Measurements from ENCODE around the gene ZBTB21. TPM values are rescaled to one million over a fixed set of nuclear protein-coding genes. Genes with fewer than 3 reads are reported as not detected.
A peak's percentile ranks its signal among the peaks of the same experiment; 100 is the strongest.

The ZBTB21 gene
- total RNA-seq, 2 experiments from 2014 or later, result 132 to 139 TPM

DNA sequence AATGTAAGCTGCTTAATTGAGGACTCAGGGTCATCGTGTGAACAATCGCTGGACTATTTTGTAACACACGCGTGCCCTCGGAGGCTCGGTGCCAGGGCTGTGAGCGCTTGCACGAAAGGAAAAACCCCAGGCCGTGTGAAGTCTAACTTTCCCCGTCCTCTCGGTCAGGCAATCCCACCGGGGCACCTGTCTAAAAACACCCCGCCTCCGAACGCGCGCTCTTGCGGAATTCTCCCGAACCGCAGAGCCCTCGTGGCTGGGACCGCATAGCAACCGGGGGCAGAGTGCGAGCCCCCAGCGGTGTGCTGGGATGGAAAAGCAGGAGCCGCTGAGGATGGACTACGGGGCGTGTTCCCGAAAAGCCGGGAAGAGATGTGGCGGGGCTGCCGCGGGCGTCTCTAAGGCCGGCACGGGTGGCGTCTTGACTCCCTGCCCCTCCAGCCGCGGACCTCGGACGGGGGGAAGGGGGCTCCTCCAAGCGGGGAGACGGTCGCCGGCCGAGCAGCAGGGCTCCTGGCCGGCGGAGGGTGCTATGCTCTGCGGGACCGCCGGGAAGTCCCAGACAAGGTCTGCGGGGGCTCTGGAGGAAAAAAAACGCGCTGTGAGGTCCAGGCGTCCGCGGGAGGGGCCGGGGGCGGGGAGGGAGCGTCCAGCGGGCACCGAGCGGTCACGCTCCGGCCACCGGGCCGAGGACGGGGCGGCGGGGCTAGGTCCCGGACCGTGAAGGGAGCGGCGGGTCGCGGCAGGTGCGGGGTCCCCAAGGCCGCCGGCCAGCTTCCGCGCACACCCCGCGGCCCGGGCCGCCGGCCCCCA lies 936 bp downstream of the ZBTB21 start:
- Histone ChIP-seq H3K4me3 (ENCODE audit: low read length) (peak overlapping the region; percentile 83), H3K4me1 (ENCODE audit: insufficient read depth, low read length) (peaks cover 11% of the 10 kb centered on the region), H3K36me3 (ENCODE audit: insufficient read depth, low read length) (no peaks in the 10 kb centered on the region), H3K27me3 (ENCODE audit: control insufficient read depth in 1 of 2, insufficient read depth in 2 of 2, low read length in 2 of 2) (no peaks in the 10 kb centered on the region), H3K9me3 (ENCODE audit: control insufficient read depth in 1 of 2, insufficient read depth in 1 of 2, low read length in 2 of 2) (no peaks in the 10 kb centered on the region), H3K27ac (ENCODE audit: low read depth in 1 of 2, low read length in 2 of 2) (peak overlapping the region; percentile 91 to 100)
- Mint-ChIP-seq H3K4me3 (peak overlapping the region; percentile 89), H3K27me3 (no peaks in the 10 kb centered on the region), H3K9me3 (no peaks in the 10 kb centered on the region), H3K27ac (peak overlapping the region; percentile 99), H3K36me3 (ENCODE audit: low read depth) (peaks cover 31% of the 10 kb centered on the region), H3K4me1 (ENCODE audit: low read depth) (peaks cover 38% of the 10 kb centered on the region)
- ChIA-PET CTCF (interaction anchor here (0.7 to 4.4 kb wide), 2 partner anchors 99 to 960 kb away, joined by 4 to 25 read pairs; no protein-coding TSS in a partner anchor), POLR2A (interaction anchor here (0.8 to 5.8 kb wide), 11 partner anchors 15 to 883 kb away, joined by 3 to 88 read pairs (median 3); partner anchors contain the start of gene UBASH3A)
- intact Hi-C loops (cut with DNase I, micrococcal nuclease), result loop anchor here (2.0 to 10.0 kb wide), 3 partner anchors 100 to 130 kb away; partner anchors contain the start of gene PRDM15 (in 1 of the 2)
- peak; percentile 27 for TF ChIP-seq CTCF (IDR thresholded peaks at IDR 0.05)
- peak; percentile 4 to 86 (median 24) for DNase-seq
- ATAC-seq (ENCODE audit: poor library complexity), result no peak

- H3K4me3 Mint-ChIP-seq, result peak overlapping the region; percentile 70
- peaks cover 46% of the 10 kb centered on the region for H3K4me1 Mint-ChIP-seq (ENCODE audit: low read depth)
- H3K9me3 Mint-ChIP-seq, result no peaks in the 10 kb centered on the region
- H3K36me3 Mint-ChIP-seq (ENCODE audit: low read depth), result peaks cover 37% of the 10 kb centered on the region
- Histone ChIP-seq H3K9me3 (ENCODE audit: control insufficient read depth in 1 of 2, insufficient read depth in 1 of 2, low read length in 2 of 2) (no peaks in the 10 kb centered on the region), H3K4me1 (ENCODE audit: insufficient read depth, low read length) (peaks cover 20% of the 10 kb centered on the region), H3K27ac (ENCODE audit: low read depth in 1 of 2, low read length in 2 of 2) (no peak overlapping the region), H3K4me3 (ENCODE audit: low read length) (no peak overlapping the region), H3K27me3 (ENCODE audit: control insufficient read depth in 1 of 2, insufficient read depth in 2 of 2, low read length in 2 of 2) (no peaks in the 10 kb centered on the region), H3K36me3 (ENCODE audit: insufficient read depth, low read length) (no peaks in the 10 kb centered on the region)
- no peak for ATAC-seq (ENCODE audit: poor library complexity)
- DNase-seq, result no peak
- H3K27me3 Mint-ChIP-seq, result no peaks in the 10 kb centered on the region
- ChIA-PET POLR2A (interaction anchor here (2.0 to 3.5 kb wide), 2 partner anchors 81 to 101 kb away, joined by 7 to 14 read pairs; no protein-coding TSS in a partner anchor), CTCF (interaction anchor here (1.1 to 1.8 kb wide), 2 partner anchors 56 to 100 kb away, joined by 3 to 4 read pairs; no protein-coding TSS in a partner anchor)
- TF ChIP-seq CTCF (IDR thresholded peaks at IDR 0.05), result no peak
- H3K27ac Mint-ChIP-seq, result peak overlapping the region; percentile 7
- intact Hi-C loops (cut with DNase I, micrococcal nuclease), result loop anchor here in 1 of 2 experiments (10.0 kb wide), 1 partner anchor 123 kb away; no protein-coding TSS in a partner anchor
Measured at GRCh38 chr21:42007356-42007940, 2.7 kb downstream of the ZBTB21 start.

DNA sequence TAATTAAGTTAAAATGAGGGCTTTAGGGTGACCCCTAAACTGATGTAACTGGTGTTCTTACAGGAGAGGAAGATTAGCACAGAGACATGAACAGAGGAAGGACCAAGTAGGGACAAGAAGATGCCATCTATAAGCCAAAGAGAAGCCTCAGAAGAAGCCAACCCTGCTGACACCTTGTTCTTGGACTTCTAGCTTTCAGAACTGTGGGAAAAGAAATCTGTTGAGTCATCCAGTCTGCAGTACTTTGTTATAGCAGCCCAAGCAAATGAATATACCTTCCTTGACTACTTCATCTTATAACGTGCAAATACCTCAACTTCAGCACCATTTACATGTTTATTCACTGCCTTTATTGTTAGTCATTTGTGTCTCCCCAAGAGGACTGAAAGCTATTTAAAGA lies 3.4 kb downstream of the ZBTB21 start:
- DNase-seq, result no peak
- no peak for ATAC-seq (ENCODE audit: poor library complexity)
- peak overlapping the region; percentile 21 for H3K4me3 Mint-ChIP-seq
- H3K4me1 Mint-ChIP-seq (ENCODE audit: low read depth), result peaks cover 48% of the 10 kb centered on the region
- CTCF ChIA-PET, result interaction anchor here (1.1 to 1.8 kb wide), 4 partner anchors 56 to 110 kb away, joined by 3 to 4 read pairs (median 3); no protein-coding TSS in a partner anchor
- intact Hi-C loops (cut with DNase I, micrococcal nuclease), result loop anchor here in 1 of 2 experiments (1.0 to 10.0 kb wide), 2 partner anchors 102 to 122 kb away; no protein-coding TSS in a partner anchor
- Histone ChIP-seq H3K36me3 (ENCODE audit: insufficient read depth, low read length) (no peaks in the 10 kb centered on the region), H3K27me3 (ENCODE audit: control insufficient read depth in 1 of 2, insufficient read depth in 2 of 2, low read length in 2 of 2) (no peaks in the 10 kb centered on the region), H3K4me1 (ENCODE audit: insufficient read depth, low read length) (peaks cover 26% of the 10 kb centered on the region), H3K27ac (ENCODE audit: low read depth in 1 of 2, low read length in 2 of 2) (no peak overlapping the region), H3K4me3 (ENCODE audit: low read length) (no peak overlapping the region), H3K9me3 (ENCODE audit: control insufficient read depth in 1 of 2, insufficient read depth in 1 of 2, low read length in 2 of 2) (no peaks in the 10 kb centered on the region)
- TF ChIP-seq CTCF (IDR thresholded peaks at IDR 0.05), result no peak
- H3K27ac Mint-ChIP-seq, result peak overlapping the region; percentile 4
- H3K9me3 Mint-ChIP-seq, result no peaks in the 10 kb centered on the region
- POLR2A ChIA-PET, result interaction anchor here (2.0 kb wide), 1 partner anchor 101 kb away, joined by 7 read pairs; no protein-coding TSS in a partner anchor
- H3K27me3 Mint-ChIP-seq, result no peaks in the 10 kb centered on the region
- H3K36me3 Mint-ChIP-seq (ENCODE audit: low read depth), result peaks cover 43% of the 10 kb centered on the region
